ENCODE measurements around the gene ETV4. TPM values are rescaled to one million over a fixed set of nuclear protein-coding genes. Genes with fewer than 3 reads are reported as not detected.

Gene ETV4
- total RNA-seq, result 1 to 10 TPM; 2.7 to 3.9 TPM

- Mint-ChIP-seq H3K27me3 (ENCODE audit: low read depth) (peaks cover 43% of the 10 kb centered on the region), H3K27ac (peak within 1 kb of the TSS; percentile 39), H3K4me3 (peak within 1 kb of the TSS; percentile 70), H3K9me3 (ENCODE audit: insufficient read depth) (no peaks in the 10 kb centered on the region), H3K36me3 (ENCODE audit: low read depth) (no peaks in the 10 kb centered on the region), H3K4me1 (ENCODE audit: low read depth) (peaks cover 23% of the 10 kb centered on the region)
- ATAC-seq, result peak; percentile 93
- peak; percentile 96 for DNase-seq
- ChIA-PET POLR2A (interaction anchor here (0.9 to 1.7 kb wide), 2 partner anchors 158 to 186 kb away, joined by 3 to 4 read pairs; no protein-coding TSS in a partner anchor), CTCF (interaction anchor here (1.0 to 2.0 kb wide), 7 partner anchors 10 to 332 kb away, joined by 3 to 8 read pairs (median 4); partner anchors contain the start of gene DHX8)
Observed at GRCh38 chr17:43546319-43547188, at the start of gene ETV4. Gene ETV4, minus strand, starts transcription at chr17:43546340. Its CDS starts 723 bp downstream, at chr17:43545617.

GRCh38 chr17:43595466-43595865 is 49.3 kb upstream of the ETV4 start:
- H3K27ac Mint-ChIP-seq, result no peak overlapping the region
- no peak overlapping the region for H3K4me3 Mint-ChIP-seq
- DNase-seq, result no peak
- ChIA-PET POLR2A (no interaction called here), CTCF (no interaction called here)
- H3K4me1 Mint-ChIP-seq (ENCODE audit: low read depth), result no peaks in the 10 kb centered on the region
- no peaks in the 10 kb centered on the region for H3K36me3 Mint-ChIP-seq (ENCODE audit: low read depth)
- H3K9me3 Mint-ChIP-seq (ENCODE audit: insufficient read depth), result no peaks in the 10 kb centered on the region
- no peaks in the 10 kb centered on the region for H3K27me3 Mint-ChIP-seq (ENCODE audit: low read depth)
- no peak for ATAC-seq

- H3K9me3 Mint-ChIP-seq (ENCODE audit: insufficient read depth), result no peaks in the 10 kb centered on the region
- ChIA-PET CTCF (interaction anchor here (1.3 to 1.9 kb wide), 2 partner anchors 13 to 15 kb away, joined by 3 to 7 read pairs; no protein-coding TSS in a partner anchor), POLR2A (no interaction called here)
- H3K27me3 Mint-ChIP-seq (ENCODE audit: low read depth), result no peaks in the 10 kb centered on the region
- ATAC-seq (no peak), DNase-seq (no peak)
- no peak overlapping the region for H3K27ac Mint-ChIP-seq
- peaks cover 2% of the 10 kb centered on the region for H3K4me1 Mint-ChIP-seq (ENCODE audit: low read depth)
- no peaks in the 10 kb centered on the region for H3K36me3 Mint-ChIP-seq (ENCODE audit: low read depth)
- H3K4me3 Mint-ChIP-seq, result no peak overlapping the region
Observed at GRCh38 chr17:43591779-43592562, 45.8 kb upstream of the ETV4 start.

GRCh38 chr17:43591001-43591400 is 44.9 kb upstream of the ETV4 start:
- Mint-ChIP-seq H3K36me3 (ENCODE audit: low read depth) (no peaks in the 10 kb centered on the region), H3K27ac (no peak overlapping the region), H3K4me3 (no peak overlapping the region), H3K27me3 (ENCODE audit: low read depth) (no peaks in the 10 kb centered on the region), H3K4me1 (ENCODE audit: low read depth) (peaks cover 2% of the 10 kb centered on the region), H3K9me3 (ENCODE audit: insufficient read depth) (no peaks in the 10 kb centered on the region)
- ChIA-PET CTCF (interaction anchor here (1.3 kb wide), 1 partner anchor 12 kb away, joined by 3 read pairs; no protein-coding TSS in a partner anchor), POLR2A (no interaction called here)
- ATAC-seq, result no peak
- no peak for DNase-seq

GRCh38 chr17:43588664-43589435 is 42.7 kb upstream of the ETV4 start:
- H3K27me3 Mint-ChIP-seq (ENCODE audit: low read depth), result no peaks in the 10 kb centered on the region
- ATAC-seq (no peak), DNase-seq (no peak)
- ChIA-PET POLR2A (no interaction called here), CTCF (no interaction called here)
- no peak overlapping the region for H3K4me3 Mint-ChIP-seq
- H3K27ac Mint-ChIP-seq, result no peak overlapping the region
- H3K36me3 Mint-ChIP-seq (ENCODE audit: low read depth), result no peaks in the 10 kb centered on the region
- H3K4me1 Mint-ChIP-seq (ENCODE audit: low read depth), result peaks cover 2% of the 10 kb centered on the region
- H3K9me3 Mint-ChIP-seq (ENCODE audit: insufficient read depth), result no peaks in the 10 kb centered on the region

GRCh38 chr17:43588121-43588520 is 42.0 kb upstream of the ETV4 start:
- ChIA-PET CTCF (interaction anchor here (1.0 kb wide), 1 partner anchor 12 kb away, joined by 3 read pairs; no protein-coding TSS in a partner anchor), POLR2A (no interaction called here)
- Mint-ChIP-seq H3K27ac (no peak overlapping the region), H3K9me3 (ENCODE audit: insufficient read depth) (no peaks in the 10 kb centered on the region), H3K36me3 (ENCODE audit: low read depth) (no peaks in the 10 kb centered on the region), H3K27me3 (ENCODE audit: low read depth) (peaks cover 5% of the 10 kb centered on the region), H3K4me1 (ENCODE audit: low read depth) (peaks cover 2% of the 10 kb centered on the region), H3K4me3 (no peak overlapping the region)
- DNase-seq (no peak), ATAC-seq (no peak)

GRCh38 chr17:43587647-43588046 is 41.5 kb upstream of the ETV4 start:
- Mint-ChIP-seq H3K4me3 (no peak overlapping the region), H3K36me3 (ENCODE audit: low read depth) (no peaks in the 10 kb centered on the region)
- ATAC-seq, result no peak

GRCh38 chr17:43584666-43585102 is 38.5 kb upstream of the ETV4 start:
- ChIA-PET POLR2A (interaction anchor here (0.7 kb wide), 1 partner anchor 86 kb away, joined by 5 read pairs; no protein-coding TSS in a partner anchor), CTCF (interaction anchor here (1.0 to 2.6 kb wide), 4 partner anchors 8 to 175 kb away, joined by 3 to 10 read pairs (median 6); partner anchors contain the start of gene DHX8)
- Mint-ChIP-seq H3K27me3 (ENCODE audit: low read depth) (peaks cover 5% of the 10 kb centered on the region), H3K36me3 (ENCODE audit: low read depth) (no peaks in the 10 kb centered on the region), H3K27ac (no peak overlapping the region), H3K4me1 (ENCODE audit: low read depth) (peaks cover 5% of the 10 kb centered on the region), H3K4me3 (no peak overlapping the region), H3K9me3 (ENCODE audit: insufficient read depth) (no peaks in the 10 kb centered on the region)
- no peak for ATAC-seq
- DNase-seq, result no peak

More at GRCh38 chr17:43587647-43588046, 41.5 kb upstream of the ETV4 start:
- Mint-ChIP-seq H3K27ac (no peak overlapping the region), H3K27me3 (ENCODE audit: low read depth) (peaks cover 5% of the 10 kb centered on the region), H3K9me3 (ENCODE audit: insufficient read depth) (no peaks in the 10 kb centered on the region), H3K4me1 (ENCODE audit: low read depth) (peaks cover 2% of the 10 kb centered on the region)
- ChIA-PET CTCF (interaction anchor here (1.0 kb wide), 1 partner anchor 11 kb away, joined by 3 read pairs; no protein-coding TSS in a partner anchor), POLR2A (no interaction called here)
- no peak for DNase-seq

GRCh38 chr17:43583332-43583731 is 37.2 kb upstream of the ETV4 start:
- Mint-ChIP-seq H3K27me3 (ENCODE audit: low read depth) (peaks cover 5% of the 10 kb centered on the region), H3K4me3 (no peak overlapping the region), H3K9me3 (ENCODE audit: insufficient read depth) (no peaks in the 10 kb centered on the region), H3K4me1 (ENCODE audit: low read depth) (peaks cover 19% of the 10 kb centered on the region), H3K36me3 (ENCODE audit: low read depth) (no peaks in the 10 kb centered on the region), H3K27ac (no peak overlapping the region)
- ChIA-PET POLR2A (no interaction called here), CTCF (interaction anchor here (1.0 to 2.3 kb wide), 2 partner anchors 90 to 177 kb away, joined by 3 to 8 read pairs; no protein-coding TSS in a partner anchor)
- DNase-seq, result no peak
- no peak for ATAC-seq

- Mint-ChIP-seq H3K36me3 (ENCODE audit: low read depth) (no peaks in the 10 kb centered on the region), H3K4me1 (ENCODE audit: low read depth) (peaks cover 20% of the 10 kb centered on the region), H3K27ac (no peak overlapping the region), H3K9me3 (ENCODE audit: insufficient read depth) (no peaks in the 10 kb centered on the region), H3K27me3 (ENCODE audit: low read depth) (peaks cover 5% of the 10 kb centered on the region), H3K4me3 (no peak overlapping the region)
- ChIA-PET CTCF (interaction anchor here (1.1 kb wide), 1 partner anchor 92 kb away, joined by 8 read pairs; no protein-coding TSS in a partner anchor), POLR2A (no interaction called here)
- ATAC-seq (no peak), DNase-seq (no peak)
Observed at GRCh38 chr17:43581613-43582012, 35.5 kb upstream of the ETV4 start.

GRCh38 chr17:43581130-43581529 is 35.0 kb upstream of the ETV4 start:
- no peak for ATAC-seq
- no peaks in the 10 kb centered on the region for H3K36me3 Mint-ChIP-seq (ENCODE audit: low read depth)
- peaks cover 20% of the 10 kb centered on the region for H3K4me1 Mint-ChIP-seq (ENCODE audit: low read depth)
- ChIA-PET CTCF (interaction anchor here (1.1 kb wide), 1 partner anchor 92 kb away, joined by 8 read pairs; no protein-coding TSS in a partner anchor), POLR2A (no interaction called here)
- no peaks in the 10 kb centered on the region for H3K9me3 Mint-ChIP-seq (ENCODE audit: insufficient read depth)
- no peak for DNase-seq
- H3K4me3 Mint-ChIP-seq, result no peak overlapping the region
- peaks cover 5% of the 10 kb centered on the region for H3K27me3 Mint-ChIP-seq (ENCODE audit: low read depth)
- H3K27ac Mint-ChIP-seq, result no peak overlapping the region

All from activated CD8-positive, alpha-beta T cell treated with anti-CD3 and anti-CD28 coated beads, Interleukin-2, amount 10 ng/mL, durations not matched to agents 7 days and 5 days (primary cell).